Stimulated activated CD8-positive, alpha-beta memory T cell treated with anti-CD3 and anti-CD28 coated beads, Interleukin-4, amount 100 ng/mL, for 48 hours (primary cell): ENCODE data around the gene PUS3.
"Not testable (repeated sequence)": the region's sequence is repeated elsewhere in the genome, so short reads cannot be mapped to it uniquely, and the experiment has no call there.

Source experiments
- DNase-seq: peaks from one replicate; pipeline ENCODE4 v3.0.0-alpha.2; 2020

PUS3 gene

DNA sequence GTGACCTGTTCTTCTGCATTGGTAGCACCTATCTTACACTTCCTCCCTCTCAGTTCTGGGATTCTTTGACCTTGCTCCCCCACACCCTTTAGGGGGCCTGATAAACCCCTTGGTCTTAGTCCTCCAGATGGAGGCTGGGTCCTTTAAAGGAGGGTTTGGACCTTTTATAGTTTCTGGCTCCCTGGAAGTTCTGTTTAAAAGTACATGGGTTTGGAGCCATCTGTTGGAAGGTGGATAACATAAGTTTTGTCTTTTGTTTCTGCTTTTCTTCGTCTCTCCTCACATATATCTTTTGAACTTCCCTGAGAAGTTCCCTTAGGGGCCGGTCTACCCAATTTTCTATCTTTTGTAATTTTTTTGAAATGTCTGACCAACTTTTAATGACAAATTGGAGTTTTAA lies 33.5 kb downstream of the PUS3 start:
- DNase-seq, result no peak

DNA sequence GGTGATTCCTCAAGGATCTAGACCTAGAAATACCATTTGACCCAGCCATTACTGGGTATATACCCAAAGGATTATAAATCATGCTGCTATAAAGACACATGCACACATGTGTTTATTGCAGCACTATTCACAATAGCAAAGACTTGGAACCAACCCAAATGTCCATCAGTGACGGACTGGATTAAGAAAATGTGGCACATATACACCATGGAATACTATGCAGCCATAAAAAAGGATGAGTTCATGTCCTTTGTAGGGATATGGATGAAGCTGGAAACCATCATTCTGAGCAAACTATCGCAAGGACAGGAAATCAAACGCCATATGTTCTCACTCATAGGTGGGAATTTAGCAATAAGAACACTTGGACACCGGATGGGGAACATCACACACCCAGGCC lies 37.7 kb downstream of the PUS3 start:
- DNase-seq, result not testable (repeated sequence)

DNA sequence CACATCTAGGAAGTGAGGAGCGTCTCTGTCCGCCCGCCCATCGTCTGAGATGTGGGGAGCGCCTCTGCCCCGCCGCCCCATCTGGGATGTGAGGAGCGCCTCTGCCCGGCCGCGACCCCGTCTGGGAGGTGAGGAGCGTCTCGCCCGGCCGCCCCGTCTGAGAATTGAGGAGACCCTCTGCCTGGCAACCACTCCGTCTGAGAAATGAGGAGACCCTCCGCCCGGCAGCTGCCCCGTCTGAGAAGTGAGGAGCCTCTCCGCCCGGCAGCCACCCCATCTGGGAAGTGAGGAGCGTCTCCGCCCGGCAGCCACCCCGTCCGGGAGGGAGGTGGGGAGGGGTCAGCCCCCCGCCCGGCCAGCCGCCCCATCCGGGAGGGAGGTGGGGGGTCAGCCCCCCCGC lies 40.2 kb downstream of the PUS3 start:
- not testable (repeated sequence) for DNase-seq

DNA sequence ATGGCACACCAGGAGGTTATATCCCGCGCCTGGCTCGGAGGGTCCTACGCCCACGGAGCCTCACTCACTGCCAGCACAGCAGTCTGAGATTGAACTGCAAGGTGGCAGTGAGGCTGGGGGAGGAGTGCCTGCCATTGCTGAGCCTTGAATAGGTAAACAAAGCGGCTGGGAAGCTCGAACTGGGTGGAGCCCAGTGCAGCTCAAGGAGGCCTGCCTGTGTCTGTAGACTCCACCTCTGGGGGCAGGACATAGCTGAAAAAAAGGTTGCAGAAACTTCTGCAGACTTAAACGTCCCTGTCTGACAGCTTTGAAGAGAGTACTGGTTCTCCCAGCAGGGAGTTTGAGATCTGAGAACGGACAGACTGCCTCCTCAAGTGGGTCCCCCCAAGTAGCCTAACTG lies 45.3 kb downstream of the PUS3 start:
- not testable (repeated sequence) for DNase-seq

DNA sequence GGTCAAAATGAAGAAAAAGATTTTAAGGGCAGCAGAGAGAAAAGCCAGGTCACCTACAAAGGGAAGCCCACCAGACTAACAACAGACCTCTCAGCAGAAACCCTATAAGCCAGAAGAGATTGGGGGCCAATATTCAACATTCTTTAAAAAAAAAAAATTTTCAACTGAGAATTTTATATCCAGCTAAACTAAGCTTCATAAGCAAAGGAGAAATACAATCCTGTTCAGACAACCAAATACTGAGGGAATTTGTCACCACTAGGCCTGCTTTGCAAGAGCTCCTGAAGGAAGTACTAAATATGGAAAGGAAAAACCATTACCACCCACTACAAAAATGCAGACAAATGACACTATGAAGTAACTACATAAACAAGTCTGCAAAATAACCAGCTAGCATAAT lies 56.8 kb downstream of the PUS3 start:
- no peak for DNase-seq
